Keratinocyte (primary cell): ENCODE data around the gene PEX5L. TPM values are rescaled to one million over a fixed set of nuclear protein-coding genes. Genes with fewer than 3 reads are reported as not detected.
A peak's percentile ranks its signal among the peaks of the same experiment; 100 is the strongest.

ENCODE experiments used
- DNase-seq: peaks from one replicate; pipeline ENCODE4 v3.0.0-alpha.2; 2011; ENCODE audit warnings: low read depth, missing footprints, low spot score
- FAIRE-seq: peaks from 2 replicates; lab custom pipeline; 2011; peaks lifted over from hg19 to GRCh38; lab: Jason Lieb, UNC
- H2AFZ ChIP-seq: 2 replicates; pipeline ENCODE4 v1.6.0; 2012; ENCODE audit warnings: low read length, control low read depth, inconsistent platforms; ENCODE audit not compliant: control insufficient read depth
- H3K27ac ChIP-seq: 2 replicates; pipeline ENCODE4 v1.5.1; 2011; ENCODE audit warnings: low read length; ENCODE audit not compliant: control insufficient read depth, insufficient read depth
- H3K27me3 ChIP-seq: 3 replicates; pipeline ENCODE4 v1.6.0; 2011; ENCODE audit warnings: low read length; ENCODE audit not compliant: control insufficient read depth, insufficient read depth; ENCODE audit errors: extremely low read depth
- H3K36me3 ChIP-seq, 2 experiments: 2 replicates in 1 of 2; 3 replicates in 1 of 2; pipeline ENCODE4 v1.5.1; 2011; ENCODE audit warnings: low read length in 2 of 2, mild to moderate bottlenecking in 1 of 2; ENCODE audit not compliant: control insufficient read depth in 2 of 2, insufficient read depth in 2 of 2; ENCODE audit errors: extremely low read depth in 1 of 2
- H3K4me1 ChIP-seq: 3 replicates; pipeline ENCODE4 v1.5.1; 2011; ENCODE audit warnings: low read length; ENCODE audit not compliant: control insufficient read depth, insufficient read depth; ENCODE audit errors: extremely low read depth
- H3K4me2 ChIP-seq: 3 replicates; pipeline ENCODE4 v1.6.0; 2011; ENCODE audit warnings: low read depth, low read length; ENCODE audit not compliant: control insufficient read depth, insufficient read depth; ENCODE audit errors: extremely low read depth
- H3K4me3 ChIP-seq, 3 experiments: fragments of 200-600 bp in 1 of 3; sonication (generic) in 1 of 3; 2 replicates in 2 of 3; 3 replicates in 1 of 3; pipeline ENCODE4 v1.5.1; 2011 to 2016; ENCODE audit warnings: low read length in 3 of 3, mild to moderate bottlenecking in 3 of 3, control low read depth in 2 of 3, inconsistent platforms in 1 of 3, low read depth in 1 of 3, mixed read lengths in 1 of 3, mixed run types in 1 of 3, moderate library complexity in 1 of 3; ENCODE audit not compliant: control insufficient read depth in 2 of 3, insufficient read depth in 2 of 3; ENCODE audit errors: extremely low read depth in 1 of 3
- H3K79me2 ChIP-seq: 2 replicates; pipeline ENCODE4 v1.6.0; 2012; ENCODE audit warnings: low read length; ENCODE audit not compliant: control insufficient read depth, insufficient read depth
- H3K9ac ChIP-seq: 3 replicates; pipeline ENCODE4 v1.6.0; 2011; ENCODE audit warnings: low read length; ENCODE audit not compliant: control insufficient read depth, insufficient read depth; ENCODE audit errors: extremely low read depth
- H3K9me1 ChIP-seq: 3 replicates; pipeline ENCODE4 v1.6.0; 2011; ENCODE audit warnings: low read length; ENCODE audit not compliant: control insufficient read depth, insufficient read depth; ENCODE audit errors: extremely low read depth
- H3K9me3 ChIP-seq: 2 replicates; pipeline ENCODE4 v1.5.1; 2012; ENCODE audit warnings: low read depth, low read length; ENCODE audit not compliant: control insufficient read depth
- H4K20me1 ChIP-seq: 3 replicates; pipeline ENCODE4 v1.6.0; 2011; ENCODE audit warnings: low read length; ENCODE audit not compliant: control insufficient read depth, insufficient read depth; ENCODE audit errors: extremely low read depth
- EZH2 ChIP-seq: IDR thresholded peaks from one replicate; pipeline ENCODE4 v1.6.1; 2012; ENCODE audit warnings: inconsistent platforms, mild to moderate bottlenecking, low read length, moderate library complexity
- dilution Hi-C: fragments of 300-500 bp; cut with MboI; formaldehyde crosslinking; loops from one replicate; pipeline ENCODE4 v1.7.0; 2020; ENCODE audit warnings: low sequenced_read_pairs; ENCODE audit not compliant: extremely low pct_ligation_motif_present
- polyA plus RNA-seq, 5 experiments: library from polyadenylated mRNA; depleted of rRNA in 3 of 5; stranded (reverse) in 3 of 5; stranded (forward) in 1 of 5; unstranded in 1 of 5; fragments of >200 nt; gene quantifications; 1 replicate in 1 of 5; 2 replicates in 3 of 5; 3 replicates in 1 of 5; pipeline versions ENCODE4 v1.2.1 to v1.2.3, GENCODE V29; 2011 to 2012; ENCODE audit warnings: missing spikeins in 2 of 5, low read depth in 1 of 5, low replicate concordance in 1 of 5
- TF ChIP-seq, protein P1 (sequence below), 3 experiments: IDR thresholded peaks in 1 of 3; conservative IDR thresholded peaks in 1 of 3; optimal IDR thresholded peaks in 1 of 3; 2 replicates in 2 of 3; 3 replicates in 1 of 3; pipeline versions ENCODE3 to v1.5.1; 2011; ENCODE audit warnings: low read length in 3 of 3, mild to moderate bottlenecking in 3 of 3, moderate library complexity in 2 of 3, control low read depth in 1 of 3, inconsistent platforms in 1 of 3; ENCODE audit not compliant: insufficient read depth in 2 of 3; ENCODE audit errors: extremely low read depth in 1 of 3

PEX5L gene
- polyA plus RNA-seq, 1 donor (not counting 4 experiments of a cell fraction or from before 2014, with no cell fraction given), result 0.92 TPM

DNA sequence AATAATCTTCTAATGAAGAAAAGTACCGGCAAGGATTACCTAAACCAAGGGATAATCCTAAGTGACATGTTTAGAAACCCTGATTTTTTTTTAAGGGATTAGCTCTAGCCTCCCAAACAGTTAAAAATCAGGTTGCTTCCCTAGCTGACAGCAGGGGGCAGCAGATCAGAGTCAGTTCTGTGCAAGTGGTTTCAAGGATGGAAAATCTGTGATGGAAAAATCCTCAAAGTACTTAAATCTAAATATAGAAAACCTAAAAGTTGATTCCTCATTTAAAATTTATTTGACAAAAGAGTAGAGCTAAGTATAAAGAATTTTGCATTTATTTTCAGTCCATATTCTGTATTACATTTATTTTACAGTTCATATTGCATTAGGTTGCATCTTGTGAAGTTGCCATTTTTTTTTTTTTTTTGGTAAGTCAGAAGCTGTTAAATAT, 107.6 kb downstream of the PEX5L start:
- Histone ChIP-seq H3K4me3 (no peak overlapping the region), H3K9me1 (no peaks in the 10 kb centered on the region), H3K79me2 (no peaks in the 10 kb centered on the region), H2AFZ (no peak overlapping the region), H3K4me2 (no peak overlapping the region), H4K20me1 (no peaks in the 10 kb centered on the region), H3K4me1 (no peaks in the 10 kb centered on the region), H3K27me3 (no peaks in the 10 kb centered on the region), H3K36me3 (no peaks in the 10 kb centered on the region), H3K27ac (no peak overlapping the region), H3K9me3 (no peaks in the 10 kb centered on the region), H3K9ac (no peak overlapping the region)
- FAIRE-seq (no peak), DNase-seq (peak; percentile 7)
- TF ChIP-seq EZH2, result no peak
- TF ChIP-seq, protein P1, sequence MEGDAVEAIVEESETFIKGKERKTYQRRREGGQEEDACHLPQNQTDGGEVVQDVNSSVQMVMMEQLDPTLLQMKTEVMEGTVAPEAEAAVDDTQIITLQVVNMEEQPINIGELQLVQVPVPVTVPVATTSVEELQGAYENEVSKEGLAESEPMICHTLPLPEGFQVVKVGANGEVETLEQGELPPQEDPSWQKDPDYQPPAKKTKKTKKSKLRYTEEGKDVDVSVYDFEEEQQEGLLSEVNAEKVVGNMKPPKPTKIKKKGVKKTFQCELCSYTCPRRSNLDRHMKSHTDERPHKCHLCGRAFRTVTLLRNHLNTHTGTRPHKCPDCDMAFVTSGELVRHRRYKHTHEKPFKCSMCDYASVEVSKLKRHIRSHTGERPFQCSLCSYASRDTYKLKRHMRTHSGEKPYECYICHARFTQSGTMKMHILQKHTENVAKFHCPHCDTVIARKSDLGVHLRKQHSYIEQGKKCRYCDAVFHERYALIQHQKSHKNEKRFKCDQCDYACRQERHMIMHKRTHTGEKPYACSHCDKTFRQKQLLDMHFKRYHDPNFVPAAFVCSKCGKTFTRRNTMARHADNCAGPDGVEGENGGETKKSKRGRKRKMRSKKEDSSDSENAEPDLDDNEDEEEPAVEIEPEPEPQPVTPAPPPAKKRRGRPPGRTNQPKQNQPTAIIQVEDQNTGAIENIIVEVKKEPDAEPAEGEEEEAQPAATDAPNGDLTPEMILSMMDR (optimal IDR thresholded peaks at IDR 0.05 in 1 of 3, IDR thresholded peaks at IDR 0.05 in 1 of 3, conservative IDR thresholded peaks at IDR 0.05 in 1 of 3; ENCODE audit: extremely low read depth in 1 of 3, insufficient read depth in 2 of 3, low read length in 3 of 3), result peak; percentile 63 to 67 (median 65)
- dilution Hi-C loops, result no loop called here

DNA sequence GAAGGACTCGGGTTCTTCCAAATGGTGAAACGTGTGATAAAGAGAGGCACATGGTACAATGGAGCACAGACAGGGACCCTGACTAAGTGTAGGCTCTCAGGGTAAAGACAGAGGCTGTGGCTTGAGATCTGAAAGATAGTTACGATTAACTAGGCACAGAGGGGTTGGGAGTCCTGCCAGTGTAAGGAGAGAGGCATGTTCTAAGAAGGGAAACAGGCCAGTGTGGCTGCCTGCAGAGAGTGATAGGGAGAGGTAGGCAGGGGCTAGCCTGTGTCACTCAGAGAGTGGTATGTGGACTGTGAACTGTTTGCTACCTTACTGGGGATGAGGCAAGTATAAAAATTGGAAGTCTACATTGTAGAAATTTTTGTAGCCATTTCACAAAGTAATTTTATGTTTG, 109.5 kb downstream of the PEX5L start:
- H3K4me1 ChIP-seq, result no peaks in the 10 kb centered on the region
- no peaks in the 10 kb centered on the region for H3K27me3 ChIP-seq
- H3K4me3 ChIP-seq, result no peak overlapping the region
- H4K20me1 ChIP-seq, result no peaks in the 10 kb centered on the region
- H3K79me2 ChIP-seq, result no peaks in the 10 kb centered on the region
- H3K9ac ChIP-seq, result no peak overlapping the region
- H3K4me2 ChIP-seq, result no peak overlapping the region
- dilution Hi-C loops, result no loop called here
- H3K9me1 ChIP-seq, result no peaks in the 10 kb centered on the region
- H3K27ac ChIP-seq, result no peak overlapping the region
- TF ChIP-seq, protein P1 (optimal IDR thresholded peaks at IDR 0.05 in 1 of 3, IDR thresholded peaks at IDR 0.05 in 1 of 3, conservative IDR thresholded peaks at IDR 0.05 in 1 of 3; ENCODE audit: extremely low read depth in 1 of 3, insufficient read depth in 2 of 3, low read length in 3 of 3), result no peak
- no peak for TF ChIP-seq EZH2
- no peak overlapping the region for H2AFZ ChIP-seq
- no peaks in the 10 kb centered on the region for H3K9me3 ChIP-seq
- FAIRE-seq (no peak), DNase-seq (no peak)
- H3K36me3 ChIP-seq, result no peaks in the 10 kb centered on the region
